Prostate gland (tissue), 2 donors: ENCODE measurements around the gene POU2AF1. TPM values are rescaled to one million over a fixed set of nuclear protein-coding genes. Genes with fewer than 3 reads are reported as not detected.

Source experiments
- DNase-seq: peaks from one replicate; pipeline ENCODE4 v3.0.0-alpha.2; 2019; ENCODE audit warnings: low spot score
- H3K27ac ChIP-seq, 2 donors: fragments of 200-600 bp; sonication (generic); 2 replicates each; pipeline ENCODE4 v1.5.1; 2017 to 2019
- H3K27me3 ChIP-seq: fragments of 200-600 bp; sonication (generic); replicated peaks from 2 replicates; pipeline ENCODE4 v1.5.1; 2019; ENCODE audit not compliant: insufficient read depth
- H3K36me3 ChIP-seq, 2 donors: fragments of 200-600 bp; sonication (generic); 1 replicate in 1 of 2; 2 replicates in 1 of 2; pipeline versions ENCODE4 v1.5.1 to v1.8.1; 2017 to 2019
- H3K4me1 ChIP-seq: fragments of 200-600 bp; sonication (generic); replicated peaks from 2 replicates; pipeline ENCODE4 v1.5.1; 2019
- H3K4me3 ChIP-seq, 2 donors: fragments of 200-600 bp; sonication (generic); 2 replicates each; pipeline ENCODE4 v1.5.1; 2017 to 2019
- H3K9me3 ChIP-seq: fragments of 200-600 bp; sonication (generic); 2 replicates; pipeline ENCODE4 v1.5.1; 2017
- CTCF ChIP-seq, 4 experiments: fragments of 200-600 bp in 2 of 4; fragments of 450-650 bp in 2 of 4; sonication (generic) in 2 of 4; IDR thresholded peaks; 1 replicate in 3 of 4; 2 replicates in 1 of 4; pipeline ENCODE4 v1.5.1; 2016 to 2019; ENCODE audit warnings: antibody characterized with exemption in 4 of 4, mild to moderate bottlenecking in 2 of 4, moderate library complexity in 2 of 4
- POLR2A ChIP-seq: fragments of 450-650 bp; IDR thresholded peaks from one replicate; pipeline ENCODE4 v1.6.1; 2016; ENCODE audit warnings: antibody characterized with exemption, mild to moderate bottlenecking
- POLR2AphosphoS5 ChIP-seq: sonication (generic); formaldehyde crosslinking; IDR thresholded peaks from one replicate; pipeline ENCODE4 v1.6.1; 2017; ENCODE audit warnings: antibody characterized with exemption
- WGBS: methylation state at CpG from one replicate; pipeline ENCODE4 v1.1.5; 2018; 5-methylcytosine and 5-hydroxymethylcytosine counted together
- intact Hi-C: fragments of 100-400 bp; cut with DNase I; formaldehyde crosslinking; loops from one replicate; pipeline ENCODE4 v1.14.2; 2022
- total RNA-seq, 2 donors: library from RNA; depleted of rRNA; stranded (reverse); fragments of >200 nt; gene quantifications; one replicate each; pipeline ENCODE4 v1.1.0, GENCODE V29; 2016

The POU2AF1 gene
- total RNA-seq, 2 donors from 2014 or later: 0.74 to 1.5 TPM

- no peaks in the 10 kb centered on the region for H3K27me3 ChIP-seq
- peak overlapping the region; percentile 15 to 17 for H3K27ac ChIP-seq
- H3K36me3 ChIP-seq: no peaks in the 10 kb centered on the region
- H3K4me1 ChIP-seq: peaks cover 4% of the 10 kb centered on the region
- no peak for TF ChIP-seq CTCF (IDR thresholded peaks at IDR 0.05)
- peak; percentile 71 for TF ChIP-seq POLR2AphosphoS5
- no peak for TF ChIP-seq POLR2A
- WGBS: 40% methylated on average over 8 of the region's 8 CpGs
- peak; percentile 75 for DNase-seq
- no peaks in the 10 kb centered on the region for H3K9me3 ChIP-seq
- no peak overlapping the region for H3K4me3 ChIP-seq
- intact Hi-C loops: no loop called here
These were observed 51.0 kb downstream of the POU2AF1 start for GRCh38 chr11:111327908-111328624.

GRCh38 chr11:111326824-111327223 is 52.3 kb downstream of the POU2AF1 start:
- Histone ChIP-seq H3K27me3 (no peaks in the 10 kb centered on the region), H3K4me1 (peaks cover 4% of the 10 kb centered on the region), H3K9me3 (no peaks in the 10 kb centered on the region), H3K4me3 (no peak overlapping the region), H3K27ac (peak overlapping the region in 1 of 2 donors; percentile 10), H3K36me3 (no peaks in the 10 kb centered on the region)
- TF ChIP-seq POLR2AphosphoS5: no peak
- TF ChIP-seq CTCF (IDR thresholded peaks at IDR 0.05): no peak
- no peak for TF ChIP-seq POLR2A
- DNase-seq: no peak
- intact Hi-C loops: no loop called here
- 41% methylated on average over 4 of the region's 4 CpGs for WGBS

- intact Hi-C loops: no loop called here
- no peaks in the 10 kb centered on the region for H3K9me3 ChIP-seq
- peaks cover 4% of the 10 kb centered on the region for H3K4me1 ChIP-seq
- H3K4me3 ChIP-seq: no peak overlapping the region
- 78% methylated on average over 5 of the region's 5 CpGs for WGBS
- H3K27ac ChIP-seq: peak overlapping the region in 1 of 2 donors; percentile 53
- TF ChIP-seq CTCF (IDR thresholded peaks at IDR 0.05): no peak
- no peak for TF ChIP-seq POLR2A
- TF ChIP-seq POLR2AphosphoS5: no peak
- no peak for DNase-seq
- no peaks in the 10 kb centered on the region for H3K27me3 ChIP-seq
- H3K36me3 ChIP-seq: no peaks in the 10 kb centered on the region
These were observed 53.8 kb downstream of the POU2AF1 start for GRCh38 chr11:111325259-111325658.

GRCh38 chr11:111324277-111324720 is 54.8 kb downstream of the POU2AF1 start:
- H3K36me3 ChIP-seq: no peaks in the 10 kb centered on the region
- H3K4me1 ChIP-seq: peaks cover 4% of the 10 kb centered on the region
- 16% methylated on average over 5 of the region's 5 CpGs for WGBS
- H3K9me3 ChIP-seq: no peaks in the 10 kb centered on the region
- intact Hi-C loops: no loop called here
- H3K4me3 ChIP-seq: no peak overlapping the region
- TF ChIP-seq POLR2A: no peak
- no peak for TF ChIP-seq POLR2AphosphoS5
- no peak for DNase-seq
- peak overlapping the region; percentile 4 to 53 for H3K27ac ChIP-seq
- H3K27me3 ChIP-seq: no peaks in the 10 kb centered on the region

- no peak overlapping the region for H3K4me3 ChIP-seq
- no peak overlapping the region for H3K27ac ChIP-seq
- H3K4me1 ChIP-seq: no peaks in the 10 kb centered on the region
- H3K9me3 ChIP-seq: no peaks in the 10 kb centered on the region
- intact Hi-C loops: no loop called here
- no peaks in the 10 kb centered on the region for H3K36me3 ChIP-seq
- 80% methylated on average over 2 of the region's 2 CpGs for WGBS
- no peak for TF ChIP-seq CTCF (IDR thresholded peaks at IDR 0.05)
- no peak for TF ChIP-seq POLR2AphosphoS5
- no peak for TF ChIP-seq POLR2A
- H3K27me3 ChIP-seq: no peaks in the 10 kb centered on the region
- no peak for DNase-seq
These were observed 56.5 kb downstream of the POU2AF1 start for GRCh38 chr11:111322534-111322933.
